Measurements from ENCODE around the gene RNASE13. TPM values are rescaled to one million over a fixed set of nuclear protein-coding genes. Genes with fewer than 3 reads are reported as not detected.

Gene RNASE13
- total RNA-seq, 1 experiment from 2014 or later, result not detected

GRCh38 chr14:21043974-21044618, 9.5 kb upstream of the RNASE13 start:
- Histone ChIP-seq H4K20me1 (ENCODE audit: control insufficient read depth, insufficient read depth, insufficient read length) (no peaks in the 10 kb centered on the region), H3K79me1 (ENCODE audit: insufficient read depth, low read depth, low read length, poor library complexity, severe bottlenecking) (no peaks in the 10 kb centered on the region), H3K9me3 (ENCODE audit: control insufficient read depth, low read depth, low read length) (no peaks in the 10 kb centered on the region), H2BK12ac (ENCODE audit: insufficient read length, low read depth, low read length) (no peak overlapping the region), H3K23ac (ENCODE audit: insufficient read length, low read depth, low read length) (no peak overlapping the region), H2BK20ac (ENCODE audit: low read depth, low read length, poor library complexity, severe bottlenecking) (no peak overlapping the region), H3T11ph (ENCODE audit: low read length) (no peak overlapping the region), H3K4me2 (ENCODE audit: insufficient read depth, insufficient read length, low read length) (no peak overlapping the region), H3K4me1 (ENCODE audit: insufficient read depth, low read length) (peaks cover 4% of the 10 kb centered on the region), H2BK5ac (ENCODE audit: insufficient read length, low read length) (no peak overlapping the region), H3K9ac (ENCODE audit: extremely low read depth, insufficient read length, low read length) (no peak overlapping the region), H3K23me2 (ENCODE audit: insufficient read length, low read depth, low read length, poor library complexity, severe bottlenecking) (no peaks in the 10 kb centered on the region), H3K27ac (ENCODE audit: insufficient read length, low read depth, low read length) (no peak overlapping the region), H2AFZ (ENCODE audit: low read length) (no peak overlapping the region), H3K18ac (ENCODE audit: insufficient read length, low read depth, low read length) (no peak overlapping the region), H3K79me2 (ENCODE audit: insufficient read depth, low read length) (no peaks in the 10 kb centered on the region), H4K91ac (ENCODE audit: insufficient read length, low read depth, low read length) (no peak overlapping the region), H3K56ac (ENCODE audit: insufficient read length, low read depth, low read length) (no peak overlapping the region), H3K27me3 (ENCODE audit: insufficient read depth, low read length) (no peaks in the 10 kb centered on the region), H4K5ac (ENCODE audit: insufficient read length, low read depth, low read length) (no peak overlapping the region), H3K14ac (ENCODE audit: insufficient read depth, low read length) (no peak overlapping the region), H4K8ac (replicated peaks; ENCODE audit: insufficient read length, low read depth, low read length) (no peak overlapping the region), H3K4ac (ENCODE audit: low read depth, low read length) (no peak overlapping the region), H2BK120ac (ENCODE audit: low read depth, low read length, poor library complexity, severe bottlenecking) (no peak overlapping the region), H2AK5ac (ENCODE audit: insufficient read length, low read length) (no peak overlapping the region), H2BK15ac (ENCODE audit: low read depth, low read length) (no peak overlapping the region)
- peaks cover 27% of the 10 kb centered on the region for H3K27me3 Mint-ChIP-seq (ENCODE audit: low read depth)
- peaks cover 16% of the 10 kb centered on the region in 2 experiments for H3K4me1 Mint-ChIP-seq
- no CpG with 5 or more reads among the region's 6 CpGs for WGBS (ENCODE audit: extremely low coverage, insufficient read length, low lambda C conversion rate)
- H3K36me3 Mint-ChIP-seq (ENCODE audit: insufficient read depth in 1 of 3, low read depth in 3 of 3), result no peaks in the 10 kb centered on the region
- H3K9me3 Mint-ChIP-seq, result no peaks in the 10 kb centered on the region
- no peak overlapping the region for H3K27ac Mint-ChIP-seq
- DNase-seq, result no peak
- no peak for TF ChIP-seq CTCF (conservative IDR thresholded peaks at IDR 0.05)
- no peak overlapping the region for H3K4me3 Mint-ChIP-seq
